CD14-positive monocyte (primary cell): ENCODE results near the gene GLT6D1. TPM values are rescaled to one million over a fixed set of nuclear protein-coding genes. Genes with fewer than 3 reads are reported as not detected.
A peak's percentile ranks its signal among the peaks of the same experiment; 100 is the strongest.

Experiments
- DNase-seq, 3 donors: peaks; one replicate each; pipeline ENCODE4 v3.0.0-alpha.2; 2011 to 2022
- H2AFZ ChIP-seq: 2 replicates; pipeline ENCODE4 v1.6.0; 2012; ENCODE audit warnings: mild to moderate bottlenecking, low read depth, low read length, inconsistent platforms; ENCODE audit not compliant: insufficient read depth, poor library complexity, severe bottlenecking
- H3K27ac ChIP-seq, 2 donors: 1 replicate in 1 of 2; 2 replicates in 1 of 2; pipeline ENCODE4 v1.5.1; 2012 to 2013; ENCODE audit warnings: low read length in 2 of 2, control low read depth in 1 of 2, inconsistent platforms in 1 of 2, low read depth in 1 of 2, mild to moderate bottlenecking in 1 of 2
- H3K27me3 ChIP-seq, 2 donors: one replicate each; pipeline versions ENCODE4 v1.6.0 to v1.6.1; 2011 to 2013; ENCODE audit warnings: low read length in 2 of 2; ENCODE audit not compliant: control insufficient read depth in 2 of 2, insufficient read depth in 2 of 2
- H3K36me3 ChIP-seq, 2 donors: replicated peaks in 1 of 2; 1 replicate in 1 of 2; 2 replicates in 1 of 2; pipeline versions ENCODE4 v1.5.1 to v1.6.1; 2012 to 2013; ENCODE audit warnings: low read length in 2 of 2, control low read depth in 1 of 2, inconsistent platforms in 1 of 2, mild to moderate bottlenecking in 1 of 2; ENCODE audit not compliant: insufficient read depth in 2 of 2, control insufficient read depth in 1 of 2
- H3K4me1 ChIP-seq, 2 donors: 1 replicate in 1 of 2; 2 replicates in 1 of 2; pipeline versions ENCODE4 v1.5.1 to v1.6.1; 2012 to 2013; ENCODE audit warnings: low read length in 2 of 2, control low read depth in 1 of 2, inconsistent platforms in 1 of 2, mild to moderate bottlenecking in 1 of 2, moderate library complexity in 1 of 2; ENCODE audit not compliant: insufficient read depth in 2 of 2, control insufficient read depth in 1 of 2
- H3K4me2 ChIP-seq: replicated peaks from 2 replicates; pipeline ENCODE3; 2012; ENCODE audit warnings: low read length, moderate library complexity, mild to moderate bottlenecking; ENCODE audit not compliant: poor library complexity, severe bottlenecking; ENCODE audit errors: extremely low read depth
- H3K4me3 ChIP-seq, 3 experiments: fragments of 200-600 bp in 1 of 3; sonication (generic) in 1 of 3; replicated peaks in 1 of 3; 1 replicate in 2 of 3; 2 replicates in 1 of 3; pipeline ENCODE4 v1.5.1; 2011 to 2013; ENCODE audit warnings: low read length in 3 of 3, mild to moderate bottlenecking in 3 of 3, control low read depth in 2 of 3, low read depth in 2 of 3, inconsistent platforms in 1 of 3, moderate library complexity in 1 of 3
- H3K79me2 ChIP-seq: 2 replicates; pipeline ENCODE4 v1.6.0; 2012; ENCODE audit warnings: mild to moderate bottlenecking, control low read depth, inconsistent platforms, low read length, moderate library complexity; ENCODE audit not compliant: insufficient read depth
- H3K9ac ChIP-seq: 2 replicates; pipeline ENCODE4 v1.6.0; 2017; ENCODE audit warnings: low read length, mild to moderate bottlenecking; ENCODE audit not compliant: insufficient read depth, poor library complexity, severe bottlenecking
- H3K9me3 ChIP-seq, 2 donors: replicated peaks in 1 of 2; 1 replicate in 1 of 2; 2 replicates in 1 of 2; pipeline versions ENCODE4 v1.5.1 to v1.6.1; 2012 to 2013; ENCODE audit warnings: low read length in 2 of 2, control low read depth in 1 of 2; ENCODE audit not compliant: control insufficient read depth in 1 of 2, insufficient read depth in 1 of 2
- H4K20me1 ChIP-seq: 2 replicates; pipeline ENCODE4 v1.6.0; 2012; ENCODE audit warnings: mild to moderate bottlenecking, low read length, control low read depth, moderate library complexity; ENCODE audit not compliant: insufficient read depth
- H3K27ac Mint-ChIP-seq, 7 donors: one replicate each; pipeline ENCODE4 v1.8.0; 2020; ENCODE audit warnings: mild to moderate bottlenecking in 7 of 7, mixed read lengths in 7 of 7, moderate library complexity in 6 of 7, inconsistent platforms in 2 of 7
- H3K27me3 Mint-ChIP-seq, 3 donors: one replicate each; pipeline ENCODE4 v1.8.0; 2021 to 2022; ENCODE audit warnings: low read depth in 3 of 3, mild to moderate bottlenecking in 3 of 3, mixed read lengths in 3 of 3, moderate library complexity in 3 of 3, inconsistent platforms in 1 of 3
- H3K36me3 Mint-ChIP-seq, 2 donors: one replicate each; pipeline ENCODE4 v1.8.0; 2020; ENCODE audit warnings: mixed read lengths in 2 of 2, inconsistent platforms in 1 of 2, mild to moderate bottlenecking in 1 of 2
- H3K4me1 Mint-ChIP-seq: one replicate; pipeline ENCODE4 v1.8.0; 2020; ENCODE audit warnings: mild to moderate bottlenecking, mixed read lengths
- H3K4me3 Mint-ChIP-seq, 2 donors: one replicate each; pipeline ENCODE4 v1.8.0; 2020; ENCODE audit warnings: mild to moderate bottlenecking in 2 of 2, mixed read lengths in 2 of 2, moderate library complexity in 1 of 2
- H3K9me3 Mint-ChIP-seq, 7 donors: one replicate each; pipeline ENCODE4 v1.8.0; 2020 to 2022; ENCODE audit warnings: mixed read lengths in 7 of 7, mild to moderate bottlenecking in 6 of 7, moderate library complexity in 6 of 7, inconsistent platforms in 2 of 7
- WGBS: methylation state at CpG from one replicate; pipeline ENCODE4 v1.1.5; 2013; ENCODE audit warnings: missing lambda C conversion rate; ENCODE audit not compliant: insufficient coverage; 5-methylcytosine and 5-hydroxymethylcytosine counted together
- intact Hi-C, 2 donors: fragments of 100-400 bp; cut with micrococcal nuclease; formaldehyde crosslinking; loops; one replicate each; pipeline versions ENCODE4 v1.15.0 to v1.15.1; 2023
- polyA plus RNA-seq, 3 donors: library from polyadenylated mRNA; depleted of rRNA in 1 of 3; unstranded in 2 of 3; stranded (reverse) in 1 of 3; fragments of 300-500 nt in 2 of 3; fragments of >200 nt in 1 of 3; fragmentation: Illumina TruSeq in 2 of 3; gene quantifications; 1 replicate in 2 of 3; 2 replicates in 1 of 3; pipeline ENCODE4 v1.2.3, GENCODE V29; 2012 to 2021
- TF ChIP-seq, protein P1 (sequence below): fragments of 200-600 bp; IDR thresholded peaks from one replicate; pipeline ENCODE4 v1.8.0; 2022; ENCODE audit warnings: antibody characterized with exemption, mild to moderate bottlenecking

Gene GLT6D1
- polyA plus RNA-seq, 3 donors, result not detected

DNA sequence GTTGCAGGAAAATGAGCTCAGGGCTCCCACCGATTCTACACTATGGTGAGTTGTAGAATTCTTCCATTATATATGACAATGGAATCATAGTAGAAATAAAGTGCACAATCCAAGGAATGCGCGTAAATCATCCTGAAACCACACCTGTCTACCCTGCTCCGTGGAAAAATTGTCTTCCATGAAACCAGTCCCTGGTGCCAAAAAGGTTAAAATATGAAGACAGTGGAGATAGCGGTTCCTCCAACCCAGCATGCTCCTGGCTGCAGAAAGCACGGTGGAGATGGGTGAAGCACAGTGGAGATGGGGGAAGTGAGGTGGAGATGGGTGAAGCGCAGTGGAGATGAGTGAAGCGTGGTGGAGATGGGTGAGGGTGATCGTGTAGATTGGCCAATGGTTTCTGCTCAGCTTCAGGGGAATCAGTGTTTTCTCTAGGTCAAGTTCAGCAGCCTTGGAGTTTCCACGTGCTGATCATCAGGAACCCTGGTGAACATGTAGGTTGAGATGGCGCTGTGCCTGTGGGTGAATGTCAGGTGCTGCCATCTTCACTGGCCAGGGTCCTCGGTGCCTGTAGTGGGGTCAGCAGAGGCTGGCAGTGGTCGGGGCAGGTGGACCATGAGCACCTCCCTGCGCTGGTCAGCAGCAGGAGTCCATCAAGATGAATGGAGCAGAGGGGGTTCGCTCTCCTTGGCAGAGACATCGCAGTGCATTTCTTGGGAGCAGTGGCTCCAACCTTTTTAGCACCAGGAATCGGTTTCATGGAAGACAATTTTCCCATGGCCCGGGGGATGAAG lies 57.5 kb downstream of the GLT6D1 start:
- H4K20me1 ChIP-seq, result no peaks in the 10 kb centered on the region
- no peaks in the 10 kb centered on the region for H3K36me3 ChIP-seq
- Mint-ChIP-seq H3K9me3 (no peaks in the 10 kb centered on the region), H3K27me3 (no peaks in the 10 kb centered on the region), H3K4me1 (no peaks in the 10 kb centered on the region), H3K36me3 (no peaks in the 10 kb centered on the region), H3K27ac (peak overlapping the region in 1 of 7 donors; percentile 10), H3K4me3 (no peak overlapping the region)
- no peak overlapping the region for H3K27ac ChIP-seq
- intact Hi-C loops, result no loop called here
- no peak overlapping the region for H2AFZ ChIP-seq
- TF ChIP-seq, protein P1, sequence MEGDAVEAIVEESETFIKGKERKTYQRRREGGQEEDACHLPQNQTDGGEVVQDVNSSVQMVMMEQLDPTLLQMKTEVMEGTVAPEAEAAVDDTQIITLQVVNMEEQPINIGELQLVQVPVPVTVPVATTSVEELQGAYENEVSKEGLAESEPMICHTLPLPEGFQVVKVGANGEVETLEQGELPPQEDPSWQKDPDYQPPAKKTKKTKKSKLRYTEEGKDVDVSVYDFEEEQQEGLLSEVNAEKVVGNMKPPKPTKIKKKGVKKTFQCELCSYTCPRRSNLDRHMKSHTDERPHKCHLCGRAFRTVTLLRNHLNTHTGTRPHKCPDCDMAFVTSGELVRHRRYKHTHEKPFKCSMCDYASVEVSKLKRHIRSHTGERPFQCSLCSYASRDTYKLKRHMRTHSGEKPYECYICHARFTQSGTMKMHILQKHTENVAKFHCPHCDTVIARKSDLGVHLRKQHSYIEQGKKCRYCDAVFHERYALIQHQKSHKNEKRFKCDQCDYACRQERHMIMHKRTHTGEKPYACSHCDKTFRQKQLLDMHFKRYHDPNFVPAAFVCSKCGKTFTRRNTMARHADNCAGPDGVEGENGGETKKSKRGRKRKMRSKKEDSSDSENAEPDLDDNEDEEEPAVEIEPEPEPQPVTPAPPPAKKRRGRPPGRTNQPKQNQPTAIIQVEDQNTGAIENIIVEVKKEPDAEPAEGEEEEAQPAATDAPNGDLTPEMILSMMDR, result no peak
- no peaks in the 10 kb centered on the region for H3K9me3 ChIP-seq
- 95% methylated on average over 15 of the region's 18 CpGs for WGBS
- no peaks in the 10 kb centered on the region for H3K4me1 ChIP-seq
- H3K4me3 ChIP-seq, result no peak overlapping the region
- no peaks in the 10 kb centered on the region for H3K27me3 ChIP-seq
- no peak overlapping the region for H3K9ac ChIP-seq
- no peaks in the 10 kb centered on the region for H3K79me2 ChIP-seq
- no peak overlapping the region for H3K4me2 ChIP-seq
- no peak for DNase-seq

DNA sequence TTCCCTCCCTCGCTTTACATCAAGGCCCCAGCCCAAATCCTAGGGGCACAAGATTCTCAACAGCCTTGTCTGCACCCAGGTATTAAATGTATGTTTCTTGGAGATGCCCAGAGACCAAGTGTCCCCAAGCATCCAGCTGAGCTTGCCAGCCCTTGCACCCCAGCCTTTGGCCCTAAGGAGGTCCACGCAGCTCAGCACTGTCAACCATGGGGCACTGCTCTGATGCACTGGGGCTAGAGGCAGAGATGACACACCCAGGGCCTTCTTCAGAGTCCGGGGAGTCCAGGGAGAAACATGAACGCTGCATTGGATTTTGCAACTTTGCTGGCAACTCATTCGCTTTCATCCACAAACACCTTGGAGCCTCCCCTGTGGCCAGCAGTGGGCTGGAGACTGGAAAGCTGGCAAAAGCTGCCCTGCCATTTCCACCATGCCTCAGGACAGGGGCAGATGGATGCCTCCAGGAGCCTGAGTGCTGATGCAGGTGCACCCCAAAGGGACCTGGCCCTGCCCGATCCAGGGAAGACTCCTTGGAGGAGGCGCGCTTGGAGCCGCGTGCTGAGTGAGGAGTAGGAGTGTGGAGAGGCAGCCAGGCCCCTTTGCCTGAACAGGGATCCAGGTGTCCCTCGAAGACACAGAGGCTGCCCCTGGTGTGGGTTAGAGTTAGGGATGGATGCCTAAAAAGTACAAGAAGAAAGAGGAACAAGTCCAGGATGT lies 58.5 kb downstream of the GLT6D1 start:
- H3K4me2 ChIP-seq, result no peak overlapping the region
- WGBS, result 95% methylated on average over 10 of the region's 11 CpGs
- no peak overlapping the region for H3K4me3 ChIP-seq
- TF ChIP-seq, protein P1, result no peak
- no peaks in the 10 kb centered on the region for H3K27me3 Mint-ChIP-seq
- no peak overlapping the region for H2AFZ ChIP-seq
- H3K79me2 ChIP-seq, result no peaks in the 10 kb centered on the region
- H3K4me1 Mint-ChIP-seq, result no peaks in the 10 kb centered on the region
- no peak overlapping the region for H3K9ac ChIP-seq
- peak overlapping the region in 1 of 7 donors; percentile 61 for H3K27ac Mint-ChIP-seq
- H3K36me3 ChIP-seq, result no peaks in the 10 kb centered on the region
- no peak overlapping the region for H3K4me3 Mint-ChIP-seq
- no peaks in the 10 kb centered on the region for H3K9me3 ChIP-seq
- H4K20me1 ChIP-seq, result no peaks in the 10 kb centered on the region
- no peaks in the 10 kb centered on the region for H3K36me3 Mint-ChIP-seq
- no peak for DNase-seq
- peaks cover 0 to 2% (median 0%) of the 10 kb centered on the region in 7 donors for H3K9me3 Mint-ChIP-seq
- no peaks in the 10 kb centered on the region for H3K4me1 ChIP-seq
- no peaks in the 10 kb centered on the region for H3K27me3 ChIP-seq
- H3K27ac ChIP-seq, result no peak overlapping the region
- intact Hi-C loops, result no loop called here
